Fibroblast of lung (primary cell): ENCODE results near the gene SYT9.

ENCODE experiments used
- EZH2 ChIP-seq: IDR thresholded peaks from 2 replicates; pipeline ENCODE4 v1.5.1; 2012; ENCODE audit warnings: low read length, control low read depth, mild to moderate bottlenecking; ENCODE audit errors: missing control alignments
- TF ChIP-seq, protein P1 (sequence below), 2 donors: IDR thresholded peaks in 1 of 2; conservative IDR thresholded peaks in 1 of 2; 1 replicate in 1 of 2; 2 replicates in 1 of 2; pipeline ENCODE4 v1.5.1; 2011 to 2012; ENCODE audit warnings: low read length in 2 of 2, control low read depth in 1 of 2, inconsistent platforms in 1 of 2, low read depth in 1 of 2, mild to moderate bottlenecking in 1 of 2

DNA sequence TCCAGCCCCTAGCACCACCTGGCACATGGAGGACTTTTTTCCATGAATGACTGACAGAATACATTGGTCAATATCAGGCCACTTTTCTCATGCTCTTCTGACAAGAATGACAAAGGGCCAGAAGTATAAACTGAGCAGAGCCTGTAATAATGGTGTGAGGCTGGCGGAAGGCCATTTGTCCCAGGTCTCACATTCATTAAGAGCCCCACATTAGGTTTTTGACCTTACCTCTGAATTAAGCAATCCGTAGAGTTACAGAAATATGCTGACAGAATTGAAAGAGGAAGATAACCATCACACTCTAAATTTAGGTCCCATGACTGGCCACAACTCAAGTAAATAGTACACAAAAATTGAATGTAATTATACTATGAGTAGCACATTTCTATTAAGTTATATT lies 55.2 kb downstream of the SYT9 start:
- TF ChIP-seq, protein P1, sequence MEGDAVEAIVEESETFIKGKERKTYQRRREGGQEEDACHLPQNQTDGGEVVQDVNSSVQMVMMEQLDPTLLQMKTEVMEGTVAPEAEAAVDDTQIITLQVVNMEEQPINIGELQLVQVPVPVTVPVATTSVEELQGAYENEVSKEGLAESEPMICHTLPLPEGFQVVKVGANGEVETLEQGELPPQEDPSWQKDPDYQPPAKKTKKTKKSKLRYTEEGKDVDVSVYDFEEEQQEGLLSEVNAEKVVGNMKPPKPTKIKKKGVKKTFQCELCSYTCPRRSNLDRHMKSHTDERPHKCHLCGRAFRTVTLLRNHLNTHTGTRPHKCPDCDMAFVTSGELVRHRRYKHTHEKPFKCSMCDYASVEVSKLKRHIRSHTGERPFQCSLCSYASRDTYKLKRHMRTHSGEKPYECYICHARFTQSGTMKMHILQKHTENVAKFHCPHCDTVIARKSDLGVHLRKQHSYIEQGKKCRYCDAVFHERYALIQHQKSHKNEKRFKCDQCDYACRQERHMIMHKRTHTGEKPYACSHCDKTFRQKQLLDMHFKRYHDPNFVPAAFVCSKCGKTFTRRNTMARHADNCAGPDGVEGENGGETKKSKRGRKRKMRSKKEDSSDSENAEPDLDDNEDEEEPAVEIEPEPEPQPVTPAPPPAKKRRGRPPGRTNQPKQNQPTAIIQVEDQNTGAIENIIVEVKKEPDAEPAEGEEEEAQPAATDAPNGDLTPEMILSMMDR (conservative IDR thresholded peaks at IDR 0.05 in 1 of 2, IDR thresholded peaks at IDR 0.05 in 1 of 2; ENCODE audit: low read depth in 1 of 2, low read length in 2 of 2), result no peak
- no peak for TF ChIP-seq EZH2
